ENCODE results near the gene FAM53C. TPM values are rescaled to one million over a fixed set of nuclear protein-coding genes. Genes with fewer than 3 reads are reported as not detected.

Gene FAM53C
- total and polyA plus RNA-seq, 10 of the 15 experiments (the other 5 are each of a cell fraction or from before 2014, with no cell fraction given) = 8.0 to 31.3 (median 24.0) TPM

- TF ChIP-seq ZNF384 (IDR thresholded peaks at IDR 0.05; ENCODE audit: borderline replicate concordance, low read depth, low read length) (no peak), SIN3A (IDR thresholded peaks at IDR 0.05; ENCODE audit: low read depth, low read length) (peak; percentile 93), CEBPZ (IDR thresholded peaks at IDR 0.05; ENCODE audit: low read depth, low read length) (no peak), ELK1 (IDR thresholded peaks at IDR 0.05; ENCODE audit: low read depth, low read length) (peak; percentile 59; the same call in 1 of the 2 replicates), CREB1 (IDR thresholded peaks at IDR 0.05; ENCODE audit: low read depth) (no peak; the same call in 1 of the 2 replicates), TCF3 (IDR thresholded peaks at IDR 0.05; ENCODE audit: borderline replicate concordance, insufficient read depth, low read depth, low read length) (peak; percentile 99), PAX5 (IDR thresholded peaks at IDR 0.05; ENCODE audit: borderline replicate concordance, low read depth, low read length) (peak; percentile 73), HDAC6 (IDR thresholded peaks at IDR 0.05; ENCODE audit: unreplicated experiment) (peak; percentile 87), NRF1 (conservative IDR thresholded peaks at IDR 0.05; ENCODE audit: low read depth, low read length) (0 out of 2 replicates have a peak, but pooled peaks have one; percentile 6), YBX1 (IDR thresholded peaks at IDR 0.05) (no peak), ZSCAN29 (IDR thresholded peaks at IDR 0.05) (no peak), SUPT20H (IDR thresholded peaks at IDR 0.05; ENCODE audit: borderline replicate concordance, control insufficient read depth, low read depth, low read length) (no peak), CEBPB (IDR thresholded peaks at IDR 0.05; ENCODE audit: borderline replicate concordance in 1 of 2, low read depth in 2 of 2, low read length in 2 of 2) (no peak)
- TF ChIP-seq, protein P1, sequence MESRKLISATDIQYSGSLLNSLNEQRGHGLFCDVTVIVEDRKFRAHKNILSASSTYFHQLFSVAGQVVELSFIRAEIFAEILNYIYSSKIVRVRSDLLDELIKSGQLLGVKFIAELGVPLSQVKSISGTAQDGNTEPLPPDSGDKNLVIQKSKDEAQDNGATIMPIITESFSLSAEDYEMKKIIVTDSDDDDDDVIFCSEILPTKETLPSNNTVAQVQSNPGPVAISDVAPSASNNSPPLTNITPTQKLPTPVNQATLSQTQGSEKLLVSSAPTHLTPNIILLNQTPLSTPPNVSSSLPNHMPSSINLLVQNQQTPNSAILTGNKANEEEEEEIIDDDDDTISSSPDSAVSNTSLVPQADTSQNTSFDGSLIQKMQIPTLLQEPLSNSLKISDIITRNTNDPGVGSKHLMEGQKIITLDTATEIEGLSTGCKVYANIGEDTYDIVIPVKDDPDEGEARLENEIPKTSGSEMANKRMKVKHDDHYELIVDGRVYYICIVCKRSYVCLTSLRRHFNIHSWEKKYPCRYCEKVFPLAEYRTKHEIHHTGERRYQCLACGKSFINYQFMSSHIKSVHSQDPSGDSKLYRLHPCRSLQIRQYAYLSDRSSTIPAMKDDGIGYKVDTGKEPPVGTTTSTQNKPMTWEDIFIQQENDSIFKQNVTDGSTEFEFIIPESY (IDR thresholded peaks at IDR 0.05) = no peak
- TF ChIP-seq, protein P2, sequence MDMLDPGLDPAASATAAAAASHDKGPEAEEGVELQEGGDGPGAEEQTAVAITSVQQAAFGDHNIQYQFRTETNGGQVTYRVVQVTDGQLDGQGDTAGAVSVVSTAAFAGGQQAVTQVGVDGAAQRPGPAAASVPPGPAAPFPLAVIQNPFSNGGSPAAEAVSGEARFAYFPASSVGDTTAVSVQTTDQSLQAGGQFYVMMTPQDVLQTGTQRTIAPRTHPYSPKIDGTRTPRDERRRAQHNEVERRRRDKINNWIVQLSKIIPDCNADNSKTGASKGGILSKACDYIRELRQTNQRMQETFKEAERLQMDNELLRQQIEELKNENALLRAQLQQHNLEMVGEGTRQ (IDR thresholded peaks at IDR 0.05; ENCODE audit: borderline replicate concordance, low read depth, low read length) = no peak
- TF ChIP-seq, protein P3, sequence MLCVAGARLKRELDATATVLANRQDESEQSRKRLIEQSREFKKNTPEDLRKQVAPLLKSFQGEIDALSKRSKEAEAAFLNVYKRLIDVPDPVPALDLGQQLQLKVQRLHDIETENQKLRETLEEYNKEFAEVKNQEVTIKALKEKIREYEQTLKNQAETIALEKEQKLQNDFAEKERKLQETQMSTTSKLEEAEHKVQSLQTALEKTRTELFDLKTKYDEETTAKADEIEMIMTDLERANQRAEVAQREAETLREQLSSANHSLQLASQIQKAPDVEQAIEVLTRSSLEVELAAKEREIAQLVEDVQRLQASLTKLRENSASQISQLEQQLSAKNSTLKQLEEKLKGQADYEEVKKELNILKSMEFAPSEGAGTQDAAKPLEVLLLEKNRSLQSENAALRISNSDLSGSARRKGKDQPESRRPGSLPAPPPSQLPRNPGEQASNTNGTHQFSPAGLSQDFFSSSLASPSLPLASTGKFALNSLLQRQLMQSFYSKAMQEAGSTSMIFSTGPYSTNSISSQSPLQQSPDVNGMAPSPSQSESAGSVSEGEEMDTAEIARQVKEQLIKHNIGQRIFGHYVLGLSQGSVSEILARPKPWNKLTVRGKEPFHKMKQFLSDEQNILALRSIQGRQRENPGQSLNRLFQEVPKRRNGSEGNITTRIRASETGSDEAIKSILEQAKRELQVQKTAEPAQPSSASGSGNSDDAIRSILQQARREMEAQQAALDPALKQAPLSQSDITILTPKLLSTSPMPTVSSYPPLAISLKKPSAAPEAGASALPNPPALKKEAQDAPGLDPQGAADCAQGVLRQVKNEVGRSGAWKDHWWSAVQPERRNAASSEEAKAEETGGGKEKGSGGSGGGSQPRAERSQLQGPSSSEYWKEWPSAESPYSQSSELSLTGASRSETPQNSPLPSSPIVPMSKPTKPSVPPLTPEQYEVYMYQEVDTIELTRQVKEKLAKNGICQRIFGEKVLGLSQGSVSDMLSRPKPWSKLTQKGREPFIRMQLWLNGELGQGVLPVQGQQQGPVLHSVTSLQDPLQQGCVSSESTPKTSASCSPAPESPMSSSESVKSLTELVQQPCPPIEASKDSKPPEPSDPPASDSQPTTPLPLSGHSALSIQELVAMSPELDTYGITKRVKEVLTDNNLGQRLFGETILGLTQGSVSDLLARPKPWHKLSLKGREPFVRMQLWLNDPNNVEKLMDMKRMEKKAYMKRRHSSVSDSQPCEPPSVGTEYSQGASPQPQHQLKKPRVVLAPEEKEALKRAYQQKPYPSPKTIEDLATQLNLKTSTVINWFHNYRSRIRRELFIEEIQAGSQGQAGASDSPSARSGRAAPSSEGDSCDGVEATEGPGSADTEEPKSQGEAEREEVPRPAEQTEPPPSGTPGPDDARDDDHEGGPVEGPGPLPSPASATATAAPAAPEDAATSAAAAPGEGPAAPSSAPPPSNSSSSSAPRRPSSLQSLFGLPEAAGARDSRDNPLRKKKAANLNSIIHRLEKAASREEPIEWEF (IDR thresholded peaks at IDR 0.05; ENCODE audit: insufficient replicate concordance, low read depth, low read length) = no peak
Measured at GRCh38 chr5:138337685-138338410, at the start of gene FAM53C (continued).

All from GM12878 (cell line).